Thyroid gland (tissue), 4 donors: ENCODE data around the gene CHST11.

Source experiments
- CTCF ChIP-seq, 6 experiments: fragments of 200-600 bp in 3 of 6; fragments of 450-650 bp in 3 of 6; sonication (generic) in 3 of 6; IDR thresholded peaks; one replicate each; pipeline ENCODE4 v1.5.1; 2016 to 2019; ENCODE audit warnings: antibody characterized with exemption in 6 of 6, mild to moderate bottlenecking in 2 of 6, inconsistent platforms in 1 of 6, moderate library complexity in 1 of 6
- POLR2A ChIP-seq, 2 donors: fragments of 450-650 bp; IDR thresholded peaks; one replicate each; pipeline ENCODE4 v1.6.1; 2017; ENCODE audit warnings: antibody characterized with exemption in 2 of 2, mild to moderate bottlenecking in 2 of 2, moderate library complexity in 1 of 2

- TF ChIP-seq CTCF (IDR thresholded peaks at IDR 0.05), result no peak
- no peak for TF ChIP-seq POLR2A (IDR thresholded peaks at IDR 0.05)
Measured at GRCh38 chr12:104514092-104514810, 57.5 kb downstream of the CHST11 start.
